Subcutaneous adipose tissue (tissue), 4 donors: ENCODE data around the gene PTPRF. TPM values are rescaled to one million over a fixed set of nuclear protein-coding genes. Genes with fewer than 3 reads are reported as not detected.

Experiments
- CTCF ChIP-seq: fragments of 450-650 bp; IDR thresholded peaks from one replicate; pipeline ENCODE4 v1.5.1; 2016; ENCODE audit warnings: low read depth, mild to moderate bottlenecking, control low read depth, antibody characterized with exemption, moderate library complexity
- total RNA-seq, 4 donors: library from RNA; depleted of rRNA; stranded (reverse); fragments of >200 nt; gene quantifications; one replicate each; pipeline ENCODE4 v1.1.0, GENCODE V29; 2016

Gene PTPRF
- total RNA-seq, 4 donors from 2014 or later: 99.4 to 416 (median 125) TPM

DNA sequence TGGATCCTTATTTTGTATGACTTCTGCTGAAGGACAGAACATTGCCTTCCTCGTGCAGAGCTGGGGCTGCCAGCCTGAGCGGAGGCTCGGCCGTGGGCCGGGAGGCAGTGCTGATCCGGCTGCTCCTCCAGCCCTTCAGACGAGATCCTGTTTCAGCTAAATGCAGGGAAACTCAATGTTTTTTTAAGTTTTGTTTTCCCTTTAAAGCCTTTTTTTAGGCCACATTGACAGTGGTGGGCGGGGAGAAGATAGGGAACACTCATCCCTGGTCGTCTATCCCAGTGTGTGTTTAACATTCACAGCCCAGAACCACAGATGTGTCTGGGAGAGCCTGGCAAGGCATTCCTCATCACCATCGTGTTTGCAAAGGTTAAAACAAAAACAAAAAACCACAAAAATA is 91.8 kb downstream of the PTPRF start:
- TF ChIP-seq CTCF: no peak

GRCh38 chr1:43622901-43623780 is 92.5 kb downstream of the PTPRF start:
- no peak for TF ChIP-seq CTCF

- no peak for TF ChIP-seq CTCF
Measured at GRCh38 chr1:43625063-43625780, 94.5 kb downstream of the PTPRF start.

DNA sequence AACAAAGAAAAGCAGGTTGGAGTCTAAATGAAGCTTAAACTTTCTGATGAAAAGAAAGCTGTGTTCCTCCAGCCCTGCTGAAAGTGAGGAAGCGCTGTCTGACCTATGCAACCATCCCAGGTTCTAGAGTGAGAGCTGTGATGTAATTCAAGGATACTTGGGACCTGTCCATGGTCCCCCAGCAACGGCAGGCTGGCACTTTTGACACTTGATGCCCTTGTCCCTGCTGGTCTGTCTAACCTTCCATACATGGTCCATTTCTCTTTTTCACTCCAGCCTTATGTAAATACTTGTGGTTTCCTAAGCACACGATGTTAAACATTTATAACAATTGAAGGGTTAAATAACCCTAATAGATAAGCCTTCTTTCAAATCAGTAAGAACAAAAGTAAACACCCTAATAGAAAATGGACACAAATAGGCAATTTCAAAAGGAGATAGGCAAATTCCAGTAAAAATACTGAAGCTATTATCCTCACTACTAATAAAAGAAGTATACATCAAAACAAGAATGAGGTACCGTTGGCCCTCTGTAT is 101.5 kb downstream of the PTPRF start:
- TF ChIP-seq CTCF: no peak

DNA sequence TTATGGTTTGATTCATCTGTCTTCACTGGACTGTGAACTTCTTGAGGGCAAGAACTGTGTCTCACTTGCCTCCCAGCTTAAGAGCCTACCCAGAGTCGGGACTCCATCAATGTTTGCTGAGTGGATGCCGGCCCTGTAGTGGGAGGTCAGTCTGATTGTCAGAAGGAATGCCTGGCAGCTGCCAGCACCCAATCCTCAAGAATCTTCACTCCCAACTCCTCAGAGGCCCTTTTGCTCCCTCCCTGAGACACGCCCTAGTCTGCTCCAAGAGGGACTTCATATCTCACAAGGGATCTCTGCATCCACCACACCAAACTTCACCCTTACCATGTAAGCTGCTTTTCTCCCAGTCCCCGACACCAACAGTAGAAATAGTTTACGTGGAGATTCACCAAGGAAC is 104.0 kb downstream of the PTPRF start:
- TF ChIP-seq CTCF: no peak

DNA sequence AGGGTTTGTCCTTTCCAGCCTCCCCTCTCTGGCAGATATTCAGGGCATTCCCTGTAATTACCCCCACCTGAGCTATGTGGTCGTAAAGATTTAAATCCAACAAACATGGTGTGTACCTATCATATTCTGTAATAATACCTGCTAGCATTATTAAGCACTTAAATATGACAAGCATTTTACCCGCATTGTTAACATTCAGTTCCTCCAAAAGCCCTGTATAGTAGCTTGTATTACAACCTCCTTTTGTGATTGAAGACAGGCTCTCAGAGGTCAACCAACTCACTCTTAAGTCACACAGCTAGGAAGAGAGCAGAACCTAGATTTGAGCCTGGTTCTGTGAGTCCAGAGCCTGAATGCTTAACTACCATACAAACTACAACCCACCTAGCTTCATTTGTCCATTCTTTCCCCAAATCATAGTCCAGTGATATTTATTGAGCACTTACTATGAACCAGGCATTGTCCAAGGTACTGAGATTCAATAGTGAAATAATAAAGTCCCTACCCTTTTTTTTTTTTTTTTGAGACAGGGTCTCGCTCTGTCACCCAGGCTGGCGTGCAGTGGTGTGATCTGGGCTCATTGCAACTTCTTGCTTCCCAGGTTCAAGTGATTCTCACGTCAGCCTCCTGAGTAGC is 105.4 kb downstream of the PTPRF start:
- no peak for TF ChIP-seq CTCF

GRCh38 chr1:43637267-43637666 is 106.6 kb downstream of the PTPRF start:
- no peak for TF ChIP-seq CTCF
